SK-N-SH (cell line): Measurements from ENCODE around the gene RALA. TPM values are rescaled to one million over a fixed set of nuclear protein-coding genes. Genes with fewer than 3 reads are reported as not detected.

ENCODE experiments used
- CTCF ChIA-PET: fragments of 300-600, 350-600 bp; formaldehyde crosslinking; extraction: SDS; loops from one replicate; lab custom pipeline; 2021; lab: Yijun Ruan, JAX
- POLR2A ChIA-PET: fragments of 350-600 bp; sonication (Branson Sonifier 250); formaldehyde crosslinking; extraction: SDS; loops from one replicate; lab custom pipeline; 2020; ENCODE audit warnings: antibody characterized with exemption, inconsistent platforms; lab: Yijun Ruan, JAX
- DNase-seq: peaks from one replicate; pipeline ENCODE4 v3.0.0; 2012
- H2AFZ ChIP-seq: fragments of 200-600 bp; sonication (generic); 2 replicates; pipeline ENCODE4 v1.8.1; 2016; ENCODE audit warnings: antibody characterized with exemption, mild to moderate bottlenecking, low read depth
- H3F3A ChIP-seq: fragments of 200-600 bp; sonication (generic); replicated peaks from 2 replicates; pipeline ENCODE3; 2016; ENCODE audit warnings: antibody characterized with exemption, mild to moderate bottlenecking; ENCODE audit not compliant: insufficient read depth
- H3K27ac ChIP-seq, 2 experiments: fragments of 200-500 bp in 1 of 2; fragments of 200-600 bp in 1 of 2; sonication (Bioruptor generic) in 1 of 2; sonication (generic), shearing (Covaris generic) in 1 of 2; 2 replicates each; pipeline versions ENCODE4 v1.5.1 to v1.6.1; 2014 to 2016; ENCODE audit warnings: low read depth in 2 of 2, inconsistent platforms in 1 of 2, low read length in 1 of 2, mild to moderate bottlenecking in 1 of 2, mixed read lengths in 1 of 2
- H3K27me3 ChIP-seq: fragments of 200-600 bp; sonication (generic), shearing (Covaris generic); 2 replicates; pipeline ENCODE4 v1.6.1; 2016; ENCODE audit warnings: mixed run types; ENCODE audit not compliant: insufficient read depth
- H3K36me3 ChIP-seq, 2 experiments: fragments of 200-500 bp in 1 of 2; fragments of 200-600 bp in 1 of 2; sonication (Bioruptor generic) in 1 of 2; sonication (generic) in 1 of 2; replicated peaks in 1 of 2; 2 replicates each; pipeline versions ENCODE3 to v1.5.1; 2014 to 2016; ENCODE audit warnings: low read length in 1 of 2, mild to moderate bottlenecking in 1 of 2; ENCODE audit not compliant: insufficient read depth in 2 of 2, control insufficient read depth in 1 of 2
- H3K4me1 ChIP-seq, 2 experiments: fragments of 200-500 bp in 1 of 2; fragments of 200-600 bp in 1 of 2; sonication (Bioruptor generic) in 1 of 2; sonication (generic), shearing (Covaris generic) in 1 of 2; 2 replicates each; pipeline versions ENCODE4 v1.5.1 to v1.6.1; 2014 to 2016; ENCODE audit warnings: low read depth in 1 of 2, low read length in 1 of 2, mixed run types in 1 of 2; ENCODE audit not compliant: insufficient read depth in 2 of 2, control insufficient read depth in 1 of 2
- H3K4me2 ChIP-seq: fragments of 200-600 bp; sonication (generic), shearing (Covaris generic); 2 replicates; pipeline ENCODE4 v1.6.1; 2017; ENCODE audit warnings: mixed run types
- H3K4me3 ChIP-seq, 2 experiments: fragments of 200-500 bp in 1 of 2; fragments of 200-600 bp in 1 of 2; sonication (Bioruptor generic) in 1 of 2; sonication (generic), shearing (Covaris generic) in 1 of 2; 2 replicates each; pipeline versions ENCODE4 v1.5.1 to v1.8.1; 2014 to 2016; ENCODE audit warnings: low read depth in 2 of 2, inconsistent platforms in 1 of 2, low read length in 1 of 2, mild to moderate bottlenecking in 1 of 2, mixed read lengths in 1 of 2, moderate library complexity in 1 of 2
- H3K79me2 ChIP-seq: fragments of 200-600 bp; sonication (generic); 2 replicates; pipeline ENCODE4 v1.8.1; 2017; ENCODE audit warnings: mild to moderate bottlenecking; ENCODE audit not compliant: insufficient read depth
- H3K9ac ChIP-seq: fragments of 200-600 bp; sonication (generic); 2 replicates; pipeline ENCODE4 v1.6.1; 2017; ENCODE audit warnings: mixed run types
- H3K9me2 ChIP-seq: fragments of 200-600 bp; sonication (generic); 2 replicates; pipeline ENCODE4 v1.6.1; 2017; ENCODE audit warnings: mixed run types
- H3K9me3 ChIP-seq: fragments of 200-600 bp; sonication (generic); 2 replicates; pipeline ENCODE4 v1.6.1; 2017; ENCODE audit warnings: mixed run types, mild to moderate bottlenecking, moderate library complexity
- H4K20me1 ChIP-seq: fragments of 200-600 bp; sonication (generic); 2 replicates; pipeline ENCODE4 v1.6.1; 2017; ENCODE audit warnings: mild to moderate bottlenecking, mixed run types; ENCODE audit not compliant: insufficient read depth
- CHD2 ChIP-seq: fragments of 150-350 bp; IDR thresholded peaks from 2 replicates; pipeline ENCODE4 v1.6.1; 2018; ENCODE audit warnings: low read length; ENCODE audit not compliant: partially characterized antibody
- EP300 ChIP-seq, 2 experiments: IDR thresholded peaks; 2 replicates each; pipeline versions ENCODE4 v1.4.0 to v1.6.1; 2012; ENCODE audit warnings: borderline replicate concordance in 1 of 2, low read depth in 1 of 2, low read length in 1 of 2
- FOXM1 ChIP-seq: IDR thresholded peaks from 2 replicates; pipeline ENCODE4 v1.4.0; 2012; ENCODE audit warnings: low read depth, mild to moderate bottlenecking
- JUND ChIP-seq: IDR thresholded peaks from 2 replicates; pipeline ENCODE4 v1.4.0; 2012
- REST ChIP-seq: IDR thresholded peaks from 2 replicates; pipeline ENCODE4 v1.6.1; 2012; ENCODE audit warnings: mild to moderate bottlenecking, low read depth, low read length, moderate library complexity
- TCF12 ChIP-seq: IDR thresholded peaks from 2 replicates; pipeline ENCODE4 v1.4.0; 2012
- TEAD4 ChIP-seq: IDR thresholded peaks from 2 replicates; pipeline ENCODE4 v1.4.0; 2012; ENCODE audit warnings: mild to moderate bottlenecking, borderline replicate concordance; ENCODE audit not compliant: insufficient read depth
- YY1 ChIP-seq: IDR thresholded peaks from 2 replicates; pipeline ENCODE4 v1.4.0; 2012; ENCODE audit warnings: low read depth, mild to moderate bottlenecking
- WGBS: methylation state at CpG from one replicate; pipeline ENCODE4 v1.1.6; 2017; ENCODE audit warnings: low lambda C conversion rate; 5-methylcytosine and 5-hydroxymethylcytosine counted together
- polyA plus RNA-seq, 3 experiments: library from polyadenylated mRNA; depleted of rRNA; stranded (reverse); fragments of >200 nt; gene quantifications; 2 replicates each; pipeline ENCODE4 v1.2.3, GENCODE V29; 2012
- TF ChIP-seq, protein P1 (sequence below): IDR thresholded peaks from 2 replicates; pipeline ENCODE4; 2012
- TF ChIP-seq, protein P2 (sequence below): fragments of 150-350 bp; IDR thresholded peaks from 2 replicates; pipeline ENCODE4 v1.6.1; 2017; ENCODE audit warnings: antibody characterized with exemption, low read length, low read depth, borderline replicate concordance
- TF ChIP-seq, protein P3 (sequence below): fragments of 200-600 bp; sonication (generic); IDR thresholded peaks from 2 replicates; pipeline ENCODE4 v1.6.1; 2017; ENCODE audit warnings: antibody characterized with exemption, mild to moderate bottlenecking, moderate library complexity

RALA gene
- polyA plus RNA-seq, 1 of the 3 experiments (the other 2 are of a cell fraction): 29.0 TPM

GRCh38 chr7:39606941-39607340, 16.4 kb upstream of the RALA start:
- Histone ChIP-seq H3F3A (peaks cover 32% of the 10 kb centered on the region), H2AFZ (no peak overlapping the region), H3K27me3 (no peaks in the 10 kb centered on the region), H3K36me3 (no peaks in the 10 kb centered on the region), H3K4me1 (peaks cover 20 to 22% of the 10 kb centered on the region in 2 experiments; a peak in 3 of 4 replicates), H3K9ac (no peak overlapping the region), H3K9me3 (no peaks in the 10 kb centered on the region), H3K4me3 (no peak overlapping the region), H3K79me2 (no peaks in the 10 kb centered on the region)
- 93% methylated on average over 2 of the region's 2 CpGs for WGBS
- ChIA-PET POLR2A (no interaction called here), CTCF (interaction anchor here (0.5 to 4.9 kb wide), 2 partner anchors 27 to 213 kb away, joined by 3 to 19 read pairs; no protein-coding TSS in a partner anchor)
- TF ChIP-seq JUND (no peak), CHD2 (no peak), FOXM1 (no peak), YY1 (no peak), REST (no peak), EP300 (IDR thresholded peaks at IDR 0.05; ENCODE audit: borderline replicate concordance in 1 of 2, low read depth in 1 of 2, low read length in 1 of 2) (no peak), TEAD4 (no peak), TCF12 (no peak)
- TF ChIP-seq, protein P1, sequence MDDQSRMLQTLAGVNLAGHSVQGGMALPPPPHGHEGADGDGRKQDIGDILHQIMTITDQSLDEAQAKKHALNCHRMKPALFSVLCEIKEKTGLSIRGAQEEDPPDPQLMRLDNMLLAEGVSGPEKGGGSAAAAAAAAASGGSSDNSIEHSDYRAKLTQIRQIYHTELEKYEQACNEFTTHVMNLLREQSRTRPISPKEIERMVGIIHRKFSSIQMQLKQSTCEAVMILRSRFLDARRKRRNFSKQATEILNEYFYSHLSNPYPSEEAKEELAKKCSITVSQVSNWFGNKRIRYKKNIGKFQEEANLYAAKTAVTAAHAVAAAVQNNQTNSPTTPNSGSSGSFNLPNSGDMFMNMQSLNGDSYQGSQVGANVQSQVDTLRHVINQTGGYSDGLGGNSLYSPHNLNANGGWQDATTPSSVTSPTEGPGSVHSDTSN: no peak
- TF ChIP-seq, protein P2, sequence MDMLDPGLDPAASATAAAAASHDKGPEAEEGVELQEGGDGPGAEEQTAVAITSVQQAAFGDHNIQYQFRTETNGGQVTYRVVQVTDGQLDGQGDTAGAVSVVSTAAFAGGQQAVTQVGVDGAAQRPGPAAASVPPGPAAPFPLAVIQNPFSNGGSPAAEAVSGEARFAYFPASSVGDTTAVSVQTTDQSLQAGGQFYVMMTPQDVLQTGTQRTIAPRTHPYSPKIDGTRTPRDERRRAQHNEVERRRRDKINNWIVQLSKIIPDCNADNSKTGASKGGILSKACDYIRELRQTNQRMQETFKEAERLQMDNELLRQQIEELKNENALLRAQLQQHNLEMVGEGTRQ: no peak
- TF ChIP-seq, protein P3, sequence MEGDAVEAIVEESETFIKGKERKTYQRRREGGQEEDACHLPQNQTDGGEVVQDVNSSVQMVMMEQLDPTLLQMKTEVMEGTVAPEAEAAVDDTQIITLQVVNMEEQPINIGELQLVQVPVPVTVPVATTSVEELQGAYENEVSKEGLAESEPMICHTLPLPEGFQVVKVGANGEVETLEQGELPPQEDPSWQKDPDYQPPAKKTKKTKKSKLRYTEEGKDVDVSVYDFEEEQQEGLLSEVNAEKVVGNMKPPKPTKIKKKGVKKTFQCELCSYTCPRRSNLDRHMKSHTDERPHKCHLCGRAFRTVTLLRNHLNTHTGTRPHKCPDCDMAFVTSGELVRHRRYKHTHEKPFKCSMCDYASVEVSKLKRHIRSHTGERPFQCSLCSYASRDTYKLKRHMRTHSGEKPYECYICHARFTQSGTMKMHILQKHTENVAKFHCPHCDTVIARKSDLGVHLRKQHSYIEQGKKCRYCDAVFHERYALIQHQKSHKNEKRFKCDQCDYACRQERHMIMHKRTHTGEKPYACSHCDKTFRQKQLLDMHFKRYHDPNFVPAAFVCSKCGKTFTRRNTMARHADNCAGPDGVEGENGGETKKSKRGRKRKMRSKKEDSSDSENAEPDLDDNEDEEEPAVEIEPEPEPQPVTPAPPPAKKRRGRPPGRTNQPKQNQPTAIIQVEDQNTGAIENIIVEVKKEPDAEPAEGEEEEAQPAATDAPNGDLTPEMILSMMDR: no peak
- TF ChIP-seq, all 33 proteins: peak for 0
- DNase-seq: no peak
- Histone ChIP-seq H4K20me1 (no peaks in the 10 kb centered on the region), H3K4me2 (no peak overlapping the region), H3K27ac (no peak overlapping the region), H3K9me2 (no peaks in the 10 kb centered on the region)
